NCI-H187 treated with DMSO at 0.1 percent for 48 hours (cell line): ENCODE data around the gene UBASH3B.

Experiments used
- DNase-seq: peaks from one replicate; lab custom pipeline; 2025; lab: John Stamatoyannopoulos, UW

UBASH3B gene

DNA sequence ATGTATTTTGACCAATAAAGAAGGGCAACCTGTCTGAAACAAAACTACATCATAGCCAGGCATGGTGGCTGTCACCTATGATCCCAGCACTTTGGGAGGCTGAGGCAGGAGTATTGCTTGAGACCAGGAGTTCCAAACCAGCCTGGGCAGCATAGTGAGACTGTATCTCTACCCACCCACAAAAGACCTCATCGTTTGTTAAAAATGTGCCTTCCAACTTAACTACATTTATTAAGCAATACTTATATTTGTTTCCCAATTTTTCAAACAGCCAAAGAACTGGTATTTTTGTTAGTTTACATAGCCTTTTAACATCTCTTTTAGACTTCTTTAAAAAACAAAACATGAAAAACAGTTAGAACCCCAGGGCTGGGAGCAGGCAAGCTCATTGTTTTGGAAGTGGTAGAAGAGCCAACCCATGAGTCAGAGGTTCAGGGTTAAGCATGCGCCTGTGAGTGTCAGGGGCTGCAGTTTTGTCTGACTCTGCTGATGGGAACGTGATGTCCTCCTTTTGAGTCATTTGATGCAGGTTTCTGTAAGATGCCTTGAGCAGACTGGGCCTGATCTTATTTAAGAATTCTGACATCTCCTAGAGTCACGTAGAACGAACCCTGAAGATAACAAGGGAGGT lies 128.9 kb downstream of the UBASH3B start:
- DNase-seq, result no peak

DNA sequence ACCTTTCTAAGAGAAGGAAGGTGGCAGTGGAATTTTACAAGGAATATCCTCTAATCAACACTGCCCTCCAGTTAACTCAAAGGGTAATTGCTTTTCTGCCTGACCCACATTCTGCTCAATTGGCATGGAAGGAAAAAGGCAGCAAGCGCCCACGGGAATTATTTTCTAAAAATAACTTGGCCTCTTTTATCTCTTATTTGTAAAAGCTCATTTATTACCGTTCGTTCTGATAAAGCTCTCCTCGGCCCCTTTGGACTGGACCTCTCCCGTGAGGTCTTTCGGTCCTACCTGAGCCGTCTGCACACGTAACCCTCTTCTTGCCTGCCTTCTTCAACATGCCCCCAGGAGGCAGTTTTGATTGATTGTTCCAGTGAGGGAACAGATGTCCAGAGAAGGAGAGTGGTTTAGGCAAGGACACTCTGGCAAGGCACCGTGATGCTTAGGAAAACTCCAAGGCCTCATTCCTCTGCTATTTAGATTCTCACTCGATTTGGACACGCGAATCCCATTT lies 129.6 kb downstream of the UBASH3B start:
- no peak for DNase-seq

DNA sequence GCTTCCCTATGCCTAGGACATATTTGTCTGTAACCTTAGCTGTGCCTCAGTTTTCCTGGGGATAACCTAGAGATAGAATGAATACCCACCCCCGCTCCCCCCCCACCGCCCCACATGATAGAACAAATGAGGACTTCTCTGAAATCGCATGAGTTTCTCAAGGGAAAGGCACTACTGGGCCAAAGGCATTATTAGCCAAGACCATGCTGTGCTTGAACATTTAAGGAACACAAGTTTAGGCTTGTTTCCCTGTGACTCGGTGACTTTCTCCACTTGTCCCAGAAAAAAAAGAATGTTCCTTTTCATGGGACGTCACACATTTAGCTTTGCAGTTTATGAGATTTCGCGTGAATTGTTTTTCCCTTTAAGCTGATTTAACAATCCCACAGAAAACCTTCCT lies 131.4 kb downstream of the UBASH3B start:
- no peak for DNase-seq

DNA sequence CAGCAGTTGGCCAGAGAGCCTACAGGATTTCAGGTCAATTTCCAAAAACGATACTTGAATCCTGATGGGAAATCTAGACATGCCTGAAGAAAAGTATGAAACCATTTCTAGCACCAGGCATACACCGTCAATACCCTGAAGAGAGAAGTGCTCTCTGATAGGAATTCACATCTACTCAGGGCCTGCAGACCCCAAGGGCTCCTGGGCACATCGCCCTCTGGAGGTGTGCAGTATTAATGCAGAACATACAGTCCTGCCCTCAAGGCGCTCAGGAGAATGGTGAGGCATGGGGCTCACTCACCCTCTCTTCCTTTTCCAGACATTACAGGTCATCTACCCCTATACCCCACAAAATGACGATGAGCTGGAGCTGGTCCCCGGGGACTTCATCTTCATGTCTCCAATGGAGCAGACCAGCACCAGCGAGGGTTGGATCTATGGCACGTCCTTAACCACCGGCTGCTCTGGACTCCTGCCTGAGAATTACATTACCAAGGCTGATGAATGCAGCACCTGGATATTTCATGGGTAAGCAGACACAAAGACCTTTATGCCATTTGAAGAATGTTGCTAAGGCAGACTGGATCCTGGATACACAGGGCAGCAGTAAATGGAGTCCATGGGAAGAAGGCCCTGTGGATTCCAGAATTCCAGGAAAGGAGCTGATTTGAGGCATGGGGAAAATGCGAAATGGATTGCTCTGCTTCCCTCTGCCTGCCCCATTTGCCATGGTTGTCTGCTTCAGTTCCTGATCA lies 133.4 kb downstream of the UBASH3B start:
- DNase-seq, result no peak

DNA sequence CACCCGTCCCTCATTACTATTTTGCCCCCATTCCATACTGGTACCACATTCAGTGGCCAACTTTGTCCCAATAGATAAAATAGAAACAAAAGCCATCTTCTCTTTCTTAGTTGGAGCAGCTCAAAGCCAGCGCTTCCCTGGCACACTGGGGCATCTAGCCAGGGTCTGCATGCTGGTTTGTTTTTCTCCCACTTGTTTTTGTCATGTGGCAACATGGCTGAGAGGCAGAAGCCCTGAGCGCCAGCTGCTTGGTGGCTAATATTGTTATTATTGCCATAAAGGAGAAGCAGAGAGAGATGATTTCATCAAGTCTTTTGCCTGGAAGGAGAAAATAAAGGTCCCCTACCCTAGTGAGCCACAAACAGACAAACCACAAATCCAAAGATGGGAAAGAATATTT lies 134.4 kb downstream of the UBASH3B start:
- no peak for DNase-seq

DNA sequence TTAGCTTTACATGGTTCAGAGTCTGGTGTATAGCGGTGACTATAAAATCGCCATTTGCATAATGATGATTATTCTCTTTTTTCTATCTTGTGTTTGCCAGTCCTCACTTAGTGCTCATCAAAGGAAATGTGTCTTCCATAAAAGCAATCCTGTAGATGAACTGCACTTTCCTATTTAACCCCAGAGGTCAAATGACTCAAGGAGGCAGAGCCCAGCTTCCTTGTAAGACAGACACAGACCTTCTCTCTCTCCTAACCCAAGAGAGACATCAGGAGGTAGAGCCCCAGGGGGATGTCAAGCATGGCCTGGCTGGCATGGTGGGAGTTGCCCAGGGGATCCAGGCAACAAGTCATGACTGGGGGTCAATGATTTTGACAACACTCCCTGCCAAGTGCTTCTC lies 135.9 kb downstream of the UBASH3B start:
- DNase-seq, result no peak

DNA sequence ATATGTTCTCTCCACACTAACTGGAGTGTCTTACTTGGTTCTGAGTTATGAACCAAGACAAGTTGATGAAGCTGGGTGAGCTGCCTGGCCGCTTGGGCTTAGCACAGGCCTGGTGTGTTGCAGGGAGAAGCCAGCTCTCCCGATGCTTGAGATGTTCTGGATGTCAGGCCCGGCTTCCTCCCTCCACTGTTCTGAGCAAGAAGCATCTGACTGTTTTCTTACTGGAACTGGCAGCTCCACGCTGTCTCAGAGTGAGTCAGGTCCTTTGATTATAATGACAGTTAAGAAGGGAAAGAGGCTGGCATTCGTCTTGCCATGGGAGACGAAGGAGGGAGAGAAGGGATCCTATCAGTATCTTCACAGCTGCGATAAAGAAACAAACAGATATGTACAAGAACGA lies 136.3 kb downstream of the UBASH3B start:
- no peak for DNase-seq

DNA sequence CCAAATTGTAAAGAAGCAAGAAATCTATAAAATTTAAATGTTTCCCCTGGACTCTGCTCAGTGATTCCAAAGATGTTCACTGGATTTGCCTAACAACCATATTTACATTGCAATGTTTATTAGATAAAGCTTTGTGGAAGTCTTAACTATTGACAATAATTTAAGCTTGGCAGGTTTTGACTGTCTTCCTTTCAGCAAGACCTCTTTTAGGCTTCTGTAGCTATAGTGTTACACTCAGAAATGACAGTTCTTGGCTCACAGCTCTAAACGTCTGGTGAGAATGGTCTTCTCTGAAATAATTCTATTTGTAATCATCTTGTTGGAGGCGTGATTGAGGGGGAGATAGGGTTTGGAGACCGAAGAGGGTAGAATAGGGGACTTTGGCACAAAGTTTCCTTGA lies 138.0 kb downstream of the UBASH3B start:
- no peak for DNase-seq

DNA sequence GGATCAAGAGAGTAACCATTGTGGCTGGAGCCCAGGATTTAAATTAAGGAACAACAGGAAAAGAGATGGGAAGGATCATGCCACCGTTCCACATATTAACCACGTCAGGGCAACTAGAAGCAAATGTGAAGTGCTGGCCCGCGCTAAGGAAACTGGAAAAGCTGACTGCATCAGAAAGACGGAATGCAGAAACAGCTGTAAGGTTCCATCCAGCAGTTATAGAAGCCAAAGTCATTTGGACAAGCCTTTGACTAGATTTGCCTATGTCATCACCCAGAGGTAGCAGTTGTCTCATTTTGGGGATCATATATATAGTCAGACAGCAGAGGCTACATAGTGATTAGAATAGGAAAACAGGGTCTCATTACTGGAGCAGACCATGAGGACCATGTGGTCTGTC lies 139.8 kb downstream of the UBASH3B start:
- DNase-seq, result no peak

DNA sequence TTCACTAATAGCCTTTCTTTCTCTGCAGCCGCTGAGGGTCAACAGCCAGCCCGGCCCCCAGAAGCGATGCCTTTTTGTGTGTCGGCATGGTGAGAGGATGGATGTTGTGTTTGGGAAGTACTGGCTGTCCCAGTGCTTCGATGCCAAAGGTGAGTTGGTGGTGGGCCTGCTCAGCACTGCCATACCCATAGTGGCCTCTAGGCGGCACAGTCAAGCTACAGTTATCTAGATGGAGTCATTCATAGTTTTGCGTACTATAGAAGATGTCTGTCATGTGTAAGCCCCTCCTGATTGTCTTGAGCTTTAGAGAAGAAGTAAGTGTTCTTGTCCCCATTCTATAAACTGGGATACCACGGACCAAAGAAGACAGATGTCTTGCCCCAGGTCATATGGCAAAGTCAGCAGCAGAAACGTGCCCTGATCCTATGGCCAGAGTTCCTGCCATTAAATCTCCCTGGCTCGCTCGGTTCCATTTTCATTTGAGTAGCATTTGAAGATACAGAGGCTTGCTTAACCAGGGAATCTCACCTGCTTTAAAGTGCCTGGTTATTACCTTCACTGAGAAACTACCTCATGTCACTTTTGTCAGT lies 140.7 kb downstream of the UBASH3B start:
- no peak for DNase-seq

DNA sequence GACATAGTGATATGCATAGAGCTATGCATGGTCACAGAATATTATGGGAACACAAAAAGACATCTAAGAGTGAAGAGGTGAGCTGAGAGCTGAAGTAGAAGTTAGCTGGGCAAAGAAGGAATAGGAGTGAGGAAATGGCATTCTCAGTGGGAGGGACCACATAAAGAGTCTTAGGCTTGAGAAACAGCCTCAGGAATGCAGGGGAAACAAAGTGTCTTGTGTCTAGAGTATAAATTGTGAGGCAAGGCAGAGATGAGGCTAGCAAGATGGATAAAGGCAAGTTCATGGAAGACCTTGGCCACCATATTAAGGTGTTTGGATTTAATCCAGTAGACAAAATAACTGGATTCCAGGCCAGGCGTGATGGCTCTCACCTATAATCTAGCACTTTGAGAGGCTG lies 142.1 kb downstream of the UBASH3B start:
- DNase-seq, result no peak

DNA sequence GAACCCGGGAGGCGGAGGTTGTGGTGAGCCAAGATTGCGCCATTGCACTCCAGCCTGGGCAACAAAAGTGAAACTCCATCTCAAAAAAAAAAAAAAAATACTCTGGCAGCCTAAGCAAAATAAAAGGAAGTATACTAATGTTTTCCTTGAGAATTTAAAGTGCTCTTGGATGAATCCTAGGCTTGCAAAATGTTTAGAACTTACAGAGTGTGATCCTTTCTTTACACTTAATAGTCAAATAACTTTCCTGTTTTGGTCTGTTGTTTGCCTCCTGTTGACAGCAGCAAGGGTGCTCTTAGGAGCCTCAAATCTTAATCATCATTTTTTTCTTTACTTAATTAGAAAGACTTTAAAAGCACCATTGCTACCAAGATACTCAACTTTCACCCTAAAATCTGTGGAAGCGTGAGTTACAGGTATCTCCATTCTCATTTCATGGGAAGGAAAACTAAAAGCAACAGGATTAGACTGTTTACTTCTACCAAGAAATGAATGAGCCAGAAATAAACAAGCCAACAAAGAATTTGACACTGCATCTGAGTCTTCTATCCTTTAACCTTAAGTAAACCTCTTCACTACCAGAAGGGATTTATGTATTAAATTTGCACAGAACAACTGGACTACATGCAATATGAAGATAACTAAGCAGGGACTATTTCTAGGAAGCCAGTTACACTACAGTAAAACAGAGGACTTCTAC lies 144.0 kb downstream of the UBASH3B start:
- DNase-seq, result no peak

DNA sequence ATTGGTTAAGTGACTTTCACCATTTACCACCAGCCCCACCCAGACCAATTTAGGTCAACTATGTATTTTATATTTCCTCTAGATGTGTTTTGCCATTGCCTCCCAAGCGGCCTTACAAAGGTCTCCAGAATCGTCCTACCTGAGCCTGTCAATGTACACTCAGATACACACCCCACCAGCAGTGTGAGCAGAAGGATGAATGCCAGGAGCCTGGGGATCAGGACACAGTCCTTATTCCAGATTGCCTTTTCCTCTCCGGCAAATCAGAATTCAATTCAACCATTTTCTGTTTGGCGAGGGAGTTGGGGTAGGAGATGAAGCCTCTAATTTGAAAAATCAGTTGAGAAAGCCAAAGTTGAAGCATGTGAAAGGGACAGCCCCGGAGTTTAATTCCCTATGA lies 147.4 kb downstream of the UBASH3B start:
- DNase-seq, result no peak

DNA sequence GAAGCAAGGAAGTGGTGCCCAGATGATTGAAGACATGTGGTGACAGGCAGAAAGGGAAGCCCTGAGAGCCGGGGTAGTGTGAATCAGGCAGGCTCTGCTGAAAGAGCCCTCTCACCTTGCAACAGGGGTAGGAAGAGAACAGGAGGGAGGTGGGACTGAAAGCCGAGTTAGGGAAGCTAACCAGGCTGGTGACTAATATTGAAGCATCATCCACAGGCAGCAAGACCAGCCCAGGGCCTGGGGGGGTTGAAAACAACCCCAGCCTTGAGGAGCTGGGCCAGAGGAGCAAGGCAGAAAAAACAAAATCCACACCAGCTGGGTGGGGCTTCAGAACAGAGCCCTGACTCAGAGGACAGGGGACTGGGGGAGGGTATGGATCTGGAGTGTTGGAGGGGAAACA lies 147.8 kb downstream of the UBASH3B start:
- DNase-seq, result no peak

DNA sequence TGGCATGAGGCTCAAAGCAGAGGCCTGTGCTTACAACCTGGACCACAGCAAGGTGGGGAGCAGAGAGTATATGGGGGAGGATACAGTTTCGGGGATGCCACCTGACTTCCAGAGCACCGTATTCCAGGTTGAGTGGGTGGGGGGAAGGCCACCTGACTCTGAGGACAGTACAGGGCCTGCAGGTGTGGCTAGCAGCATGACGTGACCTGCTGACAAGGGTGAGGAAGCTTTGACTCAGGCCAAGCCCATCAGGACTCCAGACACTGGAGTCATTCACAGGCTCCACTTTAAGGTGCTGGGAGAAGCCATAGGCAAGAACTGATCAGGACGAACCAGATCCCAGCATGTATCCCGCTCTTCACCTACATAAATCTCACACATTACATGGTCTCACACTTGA lies 148.2 kb downstream of the UBASH3B start:
- DNase-seq, result no peak

DNA sequence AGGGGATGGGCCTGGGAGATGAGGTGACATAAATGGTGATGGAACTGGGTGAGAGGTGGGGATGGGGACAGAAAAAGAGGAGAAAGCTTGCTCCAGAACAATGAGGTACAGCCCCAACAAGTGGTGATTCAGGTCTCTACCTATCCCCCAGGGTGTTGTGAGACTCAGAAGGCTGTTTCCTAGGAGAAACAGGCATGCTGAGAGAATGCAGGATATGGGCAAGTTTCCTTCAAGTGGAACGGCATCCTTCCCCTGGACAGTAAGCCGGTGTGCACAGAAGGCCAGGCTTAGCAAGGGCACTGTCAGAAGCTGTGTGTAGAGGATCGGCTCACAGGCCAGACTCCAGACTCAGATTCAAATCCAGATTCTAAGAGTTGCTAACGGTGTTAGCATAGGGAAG lies 148.6 kb downstream of the UBASH3B start:
- no peak for DNase-seq

DNA sequence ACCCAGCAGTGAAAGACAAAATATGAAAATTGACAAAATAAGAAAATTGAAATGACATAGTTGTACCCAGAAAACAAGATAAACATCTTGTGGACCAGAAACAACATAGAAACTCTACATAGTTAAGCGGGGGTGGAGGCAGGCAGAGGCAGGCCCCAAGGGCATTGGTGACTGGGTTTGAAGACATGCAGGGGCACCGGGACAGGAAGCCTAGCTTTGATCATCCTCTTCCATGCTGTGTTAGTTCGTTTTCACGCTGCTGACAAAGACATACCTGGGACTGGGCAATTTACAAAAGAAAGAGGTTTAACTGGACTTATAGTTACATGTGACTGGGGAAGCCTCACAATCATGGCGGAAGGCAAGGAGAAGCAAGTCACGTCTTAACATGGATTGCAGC lies 149.3 kb downstream of the UBASH3B start:
- DNase-seq, result no peak

DNA sequence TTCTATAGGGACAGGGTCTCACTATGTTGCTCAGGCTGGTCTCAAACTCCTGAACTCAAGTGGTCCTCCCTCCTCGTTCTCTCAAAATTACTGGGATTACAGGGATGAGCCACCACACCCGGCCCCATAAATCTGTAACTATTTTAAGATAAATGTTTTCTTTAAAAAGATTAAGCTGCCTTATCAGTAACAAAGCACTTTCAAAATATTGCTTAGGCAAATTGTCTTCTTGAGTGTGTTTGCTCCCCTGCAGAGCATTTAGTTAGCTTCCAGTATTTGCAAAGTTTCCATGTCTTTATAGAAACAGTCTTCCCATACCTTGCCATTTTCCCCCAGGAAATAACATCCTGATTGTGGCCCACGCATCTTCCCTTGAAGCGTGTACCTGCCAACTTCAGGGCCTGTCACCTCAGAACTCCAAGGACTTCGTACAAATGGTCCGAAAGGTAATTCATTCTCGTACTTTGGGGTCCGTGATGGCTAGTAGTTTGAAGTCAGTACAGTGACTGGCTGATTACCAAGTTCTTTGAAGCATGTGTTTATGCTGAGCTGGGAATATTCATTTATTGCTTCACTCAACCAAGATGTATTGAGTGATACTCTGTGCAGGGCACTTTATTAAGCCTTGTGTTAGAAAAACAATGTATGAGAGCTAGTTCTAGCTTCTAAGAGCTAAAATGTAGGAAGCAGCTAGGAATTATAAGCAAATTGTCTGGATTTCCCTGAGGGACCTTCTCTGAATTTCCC lies 152.4 kb downstream of the UBASH3B start:
- DNase-seq, result no peak

DNA sequence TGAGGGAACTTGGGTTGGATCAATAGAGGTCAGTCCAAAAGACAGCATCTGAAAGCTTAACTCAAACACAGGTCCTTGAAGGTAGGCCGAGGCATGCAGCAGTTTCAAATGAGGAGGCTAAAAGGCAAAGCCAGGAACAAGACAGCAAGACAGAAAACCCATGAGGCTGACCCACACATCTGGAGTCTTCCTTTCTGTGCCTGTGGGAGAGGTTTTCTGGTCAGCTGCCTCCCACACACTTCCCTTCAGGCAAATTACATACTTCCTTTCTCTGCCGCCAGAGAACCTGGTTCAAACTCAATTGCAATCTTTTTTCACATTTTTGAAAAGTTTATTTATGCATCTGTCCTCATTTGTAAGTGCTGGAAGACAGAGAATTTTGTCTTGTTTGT lies 153.0 kb downstream of the UBASH3B start:
- no peak for DNase-seq

DNA sequence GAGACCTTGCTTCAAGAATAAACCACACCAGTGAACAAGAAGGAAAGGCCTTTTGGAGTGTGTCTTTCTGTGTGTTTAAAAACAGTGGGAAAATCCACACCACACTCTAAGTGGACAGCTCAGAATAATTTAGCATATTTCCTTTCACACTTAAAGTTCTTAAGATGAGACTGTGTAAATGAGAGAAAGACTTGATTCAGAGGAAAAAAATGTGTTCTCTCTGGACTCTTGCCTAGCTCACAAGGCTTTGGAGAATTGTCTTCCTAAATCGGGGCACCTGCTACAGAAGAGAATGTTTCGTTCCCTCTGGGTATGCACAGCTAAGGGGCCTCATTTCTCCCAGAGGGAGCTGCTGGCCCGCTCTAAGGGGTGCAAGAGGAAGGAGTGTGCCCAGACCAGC lies 154.3 kb downstream of the UBASH3B start:
- DNase-seq, result no peak

DNA sequence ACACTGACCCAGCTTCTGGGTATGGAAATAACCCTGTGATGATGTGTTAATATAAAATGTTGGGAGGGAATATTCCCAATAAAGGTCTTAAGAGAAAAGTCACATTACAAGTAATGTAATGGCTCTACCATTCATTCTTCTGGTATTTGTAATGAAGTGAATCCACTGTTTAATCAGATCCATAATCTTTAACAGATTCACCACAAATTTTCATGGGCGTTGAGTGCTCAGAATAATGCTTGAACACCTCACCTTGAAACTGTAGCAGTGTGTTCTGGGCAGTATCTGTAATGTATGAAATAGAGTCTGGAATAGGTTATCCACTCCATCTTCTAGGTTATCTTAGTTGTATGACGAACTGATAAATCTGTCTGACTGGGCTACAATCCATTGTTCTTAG lies 156.2 kb downstream of the UBASH3B start:
- DNase-seq, result no peak

DNA sequence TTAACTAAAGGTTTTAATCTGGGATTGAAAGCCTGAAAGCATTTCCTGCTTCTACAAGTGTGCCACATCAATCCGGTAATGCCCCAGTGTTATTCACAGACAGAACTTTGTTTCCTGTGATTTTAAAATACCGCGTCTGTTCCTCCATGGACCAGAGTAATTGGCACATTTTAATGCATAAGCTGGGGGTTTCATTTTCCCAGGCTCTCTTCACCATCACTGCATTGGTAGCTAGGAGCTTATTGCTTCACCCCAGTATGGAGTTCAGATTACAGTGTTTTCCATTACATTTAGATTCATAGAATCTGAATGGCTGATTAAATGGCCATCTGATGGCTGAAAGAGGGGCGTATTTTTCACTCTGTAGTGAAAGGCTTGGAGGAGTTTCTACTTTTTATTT lies 157.1 kb downstream of the UBASH3B start:
- no peak for DNase-seq
